Neural progenitor cell (in vitro differentiated cells): ENCODE results near the gene CD83.

ENCODE experiments used
- EZH2 ChIP-seq: fragments of 200-600 bp; sonication (generic); IDR thresholded peaks from 2 replicates; pipeline ENCODE4 v1.6.1; 2017; ENCODE audit warnings: antibody characterized with exemption, mild to moderate bottlenecking, moderate library complexity
- EZH2phosphoT487 ChIP-seq: fragments of 200-600 bp; sonication (generic); IDR thresholded peaks from 2 replicates; pipeline ENCODE4 v1.6.1; 2017; ENCODE audit warnings: antibody characterized with exemption
- TF ChIP-seq, protein P1 (sequence below): fragments of 200-600 bp; sonication (generic); IDR thresholded peaks from 2 replicates; pipeline ENCODE4 v1.5.1; 2017; ENCODE audit warnings: antibody characterized with exemption, mild to moderate bottlenecking

- TF ChIP-seq, protein P1, sequence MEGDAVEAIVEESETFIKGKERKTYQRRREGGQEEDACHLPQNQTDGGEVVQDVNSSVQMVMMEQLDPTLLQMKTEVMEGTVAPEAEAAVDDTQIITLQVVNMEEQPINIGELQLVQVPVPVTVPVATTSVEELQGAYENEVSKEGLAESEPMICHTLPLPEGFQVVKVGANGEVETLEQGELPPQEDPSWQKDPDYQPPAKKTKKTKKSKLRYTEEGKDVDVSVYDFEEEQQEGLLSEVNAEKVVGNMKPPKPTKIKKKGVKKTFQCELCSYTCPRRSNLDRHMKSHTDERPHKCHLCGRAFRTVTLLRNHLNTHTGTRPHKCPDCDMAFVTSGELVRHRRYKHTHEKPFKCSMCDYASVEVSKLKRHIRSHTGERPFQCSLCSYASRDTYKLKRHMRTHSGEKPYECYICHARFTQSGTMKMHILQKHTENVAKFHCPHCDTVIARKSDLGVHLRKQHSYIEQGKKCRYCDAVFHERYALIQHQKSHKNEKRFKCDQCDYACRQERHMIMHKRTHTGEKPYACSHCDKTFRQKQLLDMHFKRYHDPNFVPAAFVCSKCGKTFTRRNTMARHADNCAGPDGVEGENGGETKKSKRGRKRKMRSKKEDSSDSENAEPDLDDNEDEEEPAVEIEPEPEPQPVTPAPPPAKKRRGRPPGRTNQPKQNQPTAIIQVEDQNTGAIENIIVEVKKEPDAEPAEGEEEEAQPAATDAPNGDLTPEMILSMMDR, result peak; percentile 95
- TF ChIP-seq EZH2 (no peak), EZH2phosphoT487 (no peak)
Observed at GRCh38 chr6:14144678-14145113, 27.1 kb downstream of the CD83 start.
